Right lung (tissue), 5 donors: Measurements from ENCODE around the gene FAU. TPM values are rescaled to one million over a fixed set of nuclear protein-coding genes. Genes with fewer than 3 reads are reported as not detected.
A peak's percentile ranks its signal among the peaks of the same experiment; 100 is the strongest.

Experiments used
- DNase-seq, 2 donors: peaks; one replicate each; pipeline ENCODE4 v3.0.0-alpha.2; 2013
- polyA plus RNA-seq, 5 donors: library from polyadenylated mRNA; unstranded; fragments of 120-200 nt; gene quantifications; one replicate each; pipeline versions ENCODE4 v1.2.1 to v1.2.3, GENCODE V29; 2013; ENCODE audit warnings: inconsistent platforms in 1 of 5, low replicate concordance in 1 of 5; ENCODE audit not compliant: insufficient read length in 5 of 5, insufficient read depth in 1 of 5

FAU gene
- polyA plus RNA-seq, 5 donors = 725 to 1,079 (median 855) TPM

- no peak for DNase-seq
Measured at GRCh38 chr11:65111159-65111743, 10.7 kb downstream of the FAU start.

DNA sequence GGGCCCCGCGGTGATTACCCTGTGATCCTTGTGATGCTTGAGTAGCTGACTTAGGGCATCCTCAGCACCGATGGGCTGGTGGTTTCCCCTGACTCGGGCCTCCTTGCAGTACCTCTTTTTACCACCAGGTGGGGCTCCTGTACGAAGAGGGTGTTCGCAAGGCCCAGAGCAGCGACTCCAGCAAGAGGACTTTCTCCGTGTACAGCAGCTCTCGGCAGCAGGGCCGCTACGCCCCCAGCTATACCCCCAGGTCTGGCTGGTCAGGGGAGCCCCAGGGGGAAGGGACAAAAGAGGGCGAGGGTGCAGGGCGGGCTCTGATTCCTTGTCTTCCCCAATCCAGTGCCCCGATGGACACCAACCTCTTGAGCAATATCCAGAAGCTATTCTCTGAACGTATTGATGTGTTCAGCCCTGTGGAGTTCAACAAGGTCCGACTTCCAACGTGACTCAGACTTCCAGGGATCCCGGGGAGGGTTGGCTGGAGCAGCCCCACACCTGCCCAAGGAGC, 11.5 kb downstream of the FAU start:
- peak; percentile 66 to 77 for DNase-seq

DNA sequence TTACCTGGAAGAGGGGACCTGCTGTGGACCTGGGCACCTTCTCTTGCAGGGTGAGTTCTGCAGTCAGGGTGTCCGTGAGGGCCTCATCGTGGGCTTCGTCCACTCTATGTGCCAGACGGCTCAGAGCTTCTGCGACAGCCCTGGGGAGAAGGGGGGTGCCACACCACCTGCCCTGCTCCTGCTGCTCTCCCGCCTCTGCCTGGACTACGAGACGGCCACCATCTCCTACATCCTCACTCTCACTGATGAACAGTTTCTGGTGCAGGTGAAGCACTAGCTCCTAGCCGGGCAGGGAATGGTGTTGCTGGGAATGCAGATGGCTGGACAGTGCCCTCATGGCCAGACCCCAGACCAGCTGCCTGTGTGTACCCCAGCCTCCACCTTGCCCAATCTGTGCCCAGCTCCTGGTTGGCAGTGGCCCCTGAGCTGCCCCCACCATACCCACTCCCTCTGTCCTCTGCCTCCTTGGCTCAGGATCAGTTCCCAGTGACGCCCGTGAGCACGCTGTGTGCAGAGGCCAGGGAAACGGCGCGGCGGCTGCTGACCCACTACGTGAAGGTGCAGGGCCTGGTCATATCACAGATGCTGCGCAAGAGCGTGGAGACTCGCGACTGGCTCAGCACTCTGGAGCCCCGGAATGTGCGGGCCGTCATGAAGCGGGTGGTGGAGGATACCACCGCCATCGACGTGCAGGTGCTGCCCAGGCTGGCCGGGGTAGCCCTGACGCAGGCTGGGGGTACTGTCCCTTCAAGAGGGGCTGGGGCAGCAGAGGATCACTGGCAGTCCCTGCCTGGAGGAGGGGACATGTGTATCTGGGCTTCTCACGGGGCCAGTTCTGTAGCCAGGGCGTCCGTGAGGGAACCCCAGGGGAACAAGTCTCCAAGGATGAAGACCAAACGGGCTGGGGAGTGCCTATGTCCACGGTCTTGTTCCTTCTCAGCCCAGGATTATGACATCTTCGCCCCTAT, 12.4 kb downstream of the FAU start:
- no peak for DNase-seq

GRCh38 chr11:65108469-65109123, 13.3 kb downstream of the FAU start:
- DNase-seq = no peak

DNA sequence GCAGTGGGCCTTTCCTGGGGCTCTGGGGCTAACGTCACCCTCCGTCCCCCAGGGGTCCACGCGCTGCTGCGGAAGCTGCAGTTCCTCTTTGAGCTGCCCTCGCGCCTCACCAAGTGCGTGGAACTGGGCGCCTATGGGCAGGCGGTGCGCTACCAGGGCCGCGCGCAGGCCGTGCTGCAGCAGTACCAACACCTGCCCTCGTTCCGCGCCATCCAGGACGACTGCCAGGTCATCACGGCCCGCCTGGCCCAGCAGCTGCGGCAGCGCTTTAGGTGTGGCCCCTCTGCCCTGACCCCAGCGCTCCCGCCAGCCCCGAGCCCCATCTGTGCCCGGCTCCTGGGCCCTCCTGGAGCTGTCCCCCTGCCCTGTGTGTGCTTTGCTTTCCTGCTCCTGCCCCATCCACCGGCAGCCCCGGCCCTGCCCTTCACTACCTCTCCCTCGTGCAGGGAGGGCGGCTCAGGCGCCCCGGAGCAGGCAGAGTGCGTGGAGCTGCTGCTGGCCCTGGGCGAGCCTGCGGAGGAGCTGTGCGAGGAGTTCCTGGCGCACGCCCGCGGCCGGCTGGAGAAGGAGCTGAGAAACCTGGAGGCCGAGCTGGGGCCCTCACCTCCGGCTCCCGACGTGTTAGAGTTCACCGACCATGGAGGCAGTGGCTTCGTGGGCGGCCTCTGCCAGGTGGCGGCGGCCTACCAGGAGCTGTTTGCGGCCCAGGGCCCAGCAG, 14.0 kb downstream of the FAU start:
- DNase-seq = no peak

DNA sequence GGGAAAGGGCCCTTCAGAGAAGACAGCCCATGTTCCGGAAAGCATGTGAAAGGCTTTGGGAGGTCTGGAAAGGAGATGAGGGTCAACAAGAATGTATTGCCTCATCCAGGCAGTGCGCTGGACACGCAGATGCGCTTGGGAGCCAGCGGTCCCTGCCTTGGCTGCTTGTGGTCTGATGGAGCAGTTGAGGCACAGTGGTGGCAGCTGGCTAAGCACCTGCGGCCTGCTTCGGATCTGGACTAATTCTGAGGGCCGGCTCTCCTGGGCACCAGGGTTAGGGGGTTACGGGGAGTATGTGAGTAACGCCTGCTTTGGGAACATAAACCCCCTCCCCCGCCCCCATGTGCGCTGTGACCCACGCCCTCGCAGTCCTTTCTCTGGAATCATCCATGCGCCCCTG, 14.9 kb downstream of the FAU start:
- DNase-seq = no peak

DNA sequence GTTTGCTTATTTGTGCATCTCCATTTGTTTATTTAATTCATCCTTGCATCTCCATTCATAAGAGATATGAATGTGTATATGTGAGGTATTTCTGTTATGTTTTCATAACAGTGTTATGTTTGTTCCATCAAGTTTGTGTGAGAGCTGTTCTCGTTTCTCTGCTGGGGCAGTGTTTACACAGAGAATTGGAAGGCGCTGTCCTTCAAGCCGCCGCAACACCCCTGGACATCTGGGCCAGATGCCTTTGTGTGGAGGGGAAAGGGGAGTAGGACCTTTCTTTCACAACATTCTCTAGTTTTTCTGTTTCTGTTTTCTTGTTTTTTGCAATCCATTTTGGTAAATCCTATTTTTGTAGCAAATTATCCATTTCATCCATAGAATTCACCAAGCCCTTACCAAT, 17.3 kb downstream of the FAU start:
- DNase-seq = no peak

DNA sequence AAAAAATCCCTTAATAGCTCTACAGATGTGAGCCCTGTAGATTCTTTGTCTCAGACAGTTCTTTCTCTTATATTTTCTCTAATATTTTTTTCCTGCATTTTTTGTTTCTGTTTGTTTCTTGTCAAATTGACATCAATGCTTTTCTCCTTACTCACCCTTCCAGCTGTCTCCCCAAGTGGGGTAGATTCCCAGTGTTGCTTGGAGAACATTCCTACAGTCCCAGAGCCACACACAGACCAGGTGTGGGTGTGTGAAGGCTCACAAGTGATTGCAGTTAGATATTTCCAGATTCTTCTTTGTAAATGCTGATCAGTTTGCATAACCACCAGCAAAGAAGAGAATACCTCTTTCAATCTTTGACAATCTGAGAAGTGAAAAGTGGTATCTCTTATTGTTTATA, 18.5 kb downstream of the FAU start:
- no peak for DNase-seq

- DNase-seq = no peak
Measured at GRCh38 chr11:65102142-65103095, 19.5 kb downstream of the FAU start.

- DNase-seq = no peak
Measured at GRCh38 chr11:65100674-65101350, 21.1 kb downstream of the FAU start.

- no peak for DNase-seq
Measured at GRCh38 chr11:65096926-65097325, 25.0 kb downstream of the FAU start.

DNA sequence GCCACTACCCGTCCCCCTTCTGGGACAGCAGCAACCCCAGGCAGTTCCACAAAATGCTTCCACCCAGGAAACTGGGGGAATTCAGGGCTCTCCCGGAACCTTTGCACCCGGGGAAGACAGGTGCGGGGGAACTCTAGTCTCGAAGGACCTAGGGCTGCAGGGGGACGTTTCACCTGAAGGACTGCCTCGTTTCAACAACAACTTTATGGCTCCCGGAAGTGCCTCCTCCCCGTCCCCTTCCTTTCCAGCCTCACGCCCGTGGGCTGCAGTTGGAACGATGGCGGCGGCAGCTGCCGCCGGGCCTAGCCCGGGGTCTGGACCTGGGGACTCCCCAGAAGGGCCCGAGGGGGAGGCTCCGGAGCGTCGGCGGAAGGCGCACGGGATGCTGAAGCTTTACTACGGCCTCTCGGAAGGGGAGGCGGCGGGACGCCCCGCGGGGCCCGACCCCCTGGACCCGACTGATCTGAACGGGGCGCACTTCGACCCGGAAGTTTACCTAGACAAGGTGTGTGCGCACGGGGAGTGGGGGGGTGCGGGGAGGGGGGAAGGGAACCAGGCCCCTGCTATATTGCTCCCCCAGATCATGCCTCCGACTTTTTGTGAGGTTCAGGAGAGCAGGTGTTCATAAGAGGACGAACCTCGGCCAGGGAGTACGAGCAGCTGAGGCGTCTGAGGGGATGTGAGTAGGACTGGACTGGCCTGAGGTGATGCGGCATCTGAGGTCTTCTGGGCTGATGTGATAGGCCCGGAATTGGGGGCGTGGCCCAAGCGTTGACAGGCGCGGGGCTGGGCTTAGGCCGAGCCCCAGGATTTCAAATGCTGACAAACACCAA, 25.7 kb downstream of the FAU start, which contains the start of gene VPS51:
VPS51 (plus strand) TSS at position 241 of the 833 bp plus-strand sequence; CDS start at position 278, 37 bp downstream.
- peak; percentile 83 for DNase-seq

DNA sequence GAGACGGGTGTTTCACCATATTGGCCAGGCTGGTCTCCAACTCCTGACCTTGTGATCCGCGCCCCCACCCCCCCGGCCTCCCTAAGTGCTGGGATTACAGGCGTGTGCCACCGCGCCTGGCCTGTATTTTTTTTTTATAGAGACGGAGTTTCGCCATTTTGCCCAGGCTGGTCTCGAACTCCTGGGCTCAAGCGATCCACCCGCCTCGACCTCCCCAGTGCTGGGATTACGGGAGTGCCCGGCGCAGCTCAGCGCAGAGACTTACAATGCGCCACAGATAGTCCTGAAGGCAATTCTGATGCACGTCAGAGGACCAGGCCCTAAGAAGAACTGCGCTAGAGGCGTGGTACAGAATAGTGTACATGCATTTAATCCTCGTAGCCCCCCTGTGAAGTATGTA, 26.5 kb downstream of the FAU start:
- no peak for DNase-seq

DNA sequence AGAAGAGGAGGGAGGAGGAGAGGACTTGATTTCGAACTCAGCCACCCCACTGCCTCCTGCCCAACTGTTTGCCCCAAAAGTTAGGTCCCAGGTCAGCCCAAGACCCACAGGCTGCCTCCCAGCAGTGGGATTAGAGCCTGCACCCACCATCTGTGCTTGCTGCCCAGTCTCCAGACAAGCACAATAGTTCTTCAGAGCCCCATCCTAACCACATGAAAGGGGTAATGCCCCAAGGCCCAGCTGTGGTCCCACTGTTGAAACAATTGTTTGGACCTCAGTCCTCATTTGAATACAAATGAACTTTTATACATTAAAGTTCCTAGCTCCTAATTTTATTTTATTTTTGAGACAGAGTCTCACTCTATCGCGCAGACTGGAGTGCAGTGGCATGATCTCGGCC, 31.3 kb downstream of the FAU start:
- DNase-seq = no peak

- no peak for DNase-seq
Measured at GRCh38 chr11:65089621-65090020, 32.3 kb downstream of the FAU start.

- DNase-seq = no peak
Measured at GRCh38 chr11:65087827-65088226, 34.1 kb downstream of the FAU start.

DNA sequence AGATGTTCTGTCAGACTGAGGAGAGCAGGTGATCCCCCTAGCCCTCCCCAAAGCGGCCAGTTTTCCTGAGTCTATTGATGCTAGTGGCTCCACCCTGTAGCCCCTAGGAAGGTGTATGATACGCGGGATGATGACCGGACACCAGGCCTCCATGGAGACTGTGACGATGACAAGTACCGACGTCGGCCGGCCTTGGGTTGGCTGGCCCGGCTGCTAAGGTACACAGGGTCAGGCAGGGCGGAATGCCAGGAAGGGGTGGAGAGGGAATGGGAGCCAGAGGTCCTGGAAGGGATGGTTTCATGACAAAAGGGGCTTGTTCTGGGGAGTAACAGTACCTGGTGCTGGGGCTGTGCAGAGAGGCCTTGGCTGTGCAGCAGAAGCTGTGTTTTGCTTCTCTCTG, 34.7 kb downstream of the FAU start:
- no peak for DNase-seq

DNA sequence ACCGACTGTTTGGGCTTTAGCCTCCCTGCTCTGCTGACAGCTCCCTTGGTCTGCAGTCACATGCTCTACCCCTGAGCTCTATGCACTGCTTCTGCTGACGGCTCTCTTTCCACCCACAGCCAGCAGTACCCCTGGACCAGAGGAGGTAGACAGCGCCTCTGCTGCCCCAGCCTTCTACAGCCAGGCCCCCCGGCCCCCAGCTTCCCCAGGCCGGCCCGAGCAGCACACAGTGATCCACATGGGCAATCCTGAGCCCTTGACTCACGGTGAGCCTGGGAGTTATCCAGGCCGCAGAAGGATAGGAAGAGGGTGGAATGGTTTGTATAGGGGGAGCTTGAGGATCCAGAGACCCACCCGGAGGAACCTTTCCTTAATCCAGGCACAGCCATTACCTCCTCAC, 35.1 kb downstream of the FAU start:
- DNase-seq = no peak

DNA sequence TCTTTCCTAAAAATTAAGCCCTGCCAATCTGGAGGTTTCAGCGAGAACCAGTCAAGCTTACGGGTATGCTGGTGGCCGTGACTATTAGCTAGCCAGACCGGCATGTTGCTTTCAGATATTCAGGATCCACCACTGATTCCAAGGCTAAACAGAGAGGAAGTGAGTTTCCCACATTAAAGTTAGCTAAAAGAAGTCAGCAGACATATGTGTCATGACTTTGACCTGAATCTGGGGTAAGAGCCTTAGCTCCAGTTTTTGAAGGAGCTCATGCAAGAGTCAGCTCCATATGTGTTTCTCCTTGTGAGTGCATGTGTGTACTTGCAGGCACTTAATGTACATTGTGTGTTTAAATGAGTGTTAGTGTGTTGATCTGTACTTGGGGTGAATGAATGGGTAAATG, 36.5 kb downstream of the FAU start:
- no peak for DNase-seq
